ENCODE data around the gene PCDH9.

Gene PCDH9

DNA sequence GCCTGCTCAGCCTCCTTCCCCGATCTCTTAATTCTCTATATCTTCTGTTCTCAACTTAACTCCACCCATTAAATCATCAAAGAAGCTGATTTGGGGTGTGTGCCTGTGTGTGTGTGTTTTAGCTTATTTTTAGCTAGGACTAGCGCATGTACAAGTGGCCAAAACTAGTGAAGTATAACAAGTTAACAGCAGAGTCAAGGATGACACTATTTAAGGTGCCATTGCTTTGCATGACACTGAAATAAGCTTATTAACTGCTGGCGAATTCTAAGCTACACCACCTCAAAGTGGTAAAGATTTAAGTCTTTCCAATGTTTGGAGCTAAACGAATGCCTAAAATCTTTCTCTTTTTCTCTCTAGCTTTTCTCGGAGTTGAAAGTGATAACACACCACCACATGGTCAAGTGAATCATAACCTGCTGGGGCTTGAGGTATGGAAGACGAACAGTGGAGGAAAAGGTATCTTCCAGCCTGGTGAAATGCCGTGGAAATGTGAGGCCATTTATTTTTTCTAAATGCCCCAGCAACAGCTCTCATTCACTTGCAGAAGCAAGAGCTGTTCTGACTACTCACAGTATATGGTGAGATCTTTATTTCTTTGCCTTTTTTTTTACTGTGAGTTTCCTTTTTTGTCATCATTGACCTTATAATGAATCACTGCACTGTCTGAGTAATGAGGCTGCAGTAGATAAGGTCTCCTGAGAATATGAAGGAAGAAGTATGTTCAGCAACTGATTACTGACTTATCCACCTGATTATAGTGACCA is 570.3 kb downstream of the PCDH9 start:
- H3K9me3 ChIP-seq (ENCODE audit: low read depth, low read length), result no peaks in the 10 kb centered on the region
- TF ChIP-seq FOXP2 (optimal IDR thresholded peaks at IDR 0.05; ENCODE audit: control extremely low read depth, extremely low read length, insufficient read depth), result no peak
- TF ChIP-seq EZH2 (IDR thresholded peaks at IDR 0.05), result no peak
- no peak for TF ChIP-seq POLR2AphosphoS5 (IDR thresholded peaks at IDR 0.05; ENCODE audit: borderline replicate concordance, low read depth, low read length)
- H3K27ac ChIP-seq, result no peak overlapping the region
- no peaks in the 10 kb centered on the region for H3K36me3 ChIP-seq (ENCODE audit: insufficient read depth, low read length)
- H3K4me3 ChIP-seq, result no peak overlapping the region
- H3K9ac ChIP-seq (ENCODE audit: insufficient read length), result no peak overlapping the region
- no peak for DNase-seq (ENCODE audit: low read depth, low spot score)

DNA sequence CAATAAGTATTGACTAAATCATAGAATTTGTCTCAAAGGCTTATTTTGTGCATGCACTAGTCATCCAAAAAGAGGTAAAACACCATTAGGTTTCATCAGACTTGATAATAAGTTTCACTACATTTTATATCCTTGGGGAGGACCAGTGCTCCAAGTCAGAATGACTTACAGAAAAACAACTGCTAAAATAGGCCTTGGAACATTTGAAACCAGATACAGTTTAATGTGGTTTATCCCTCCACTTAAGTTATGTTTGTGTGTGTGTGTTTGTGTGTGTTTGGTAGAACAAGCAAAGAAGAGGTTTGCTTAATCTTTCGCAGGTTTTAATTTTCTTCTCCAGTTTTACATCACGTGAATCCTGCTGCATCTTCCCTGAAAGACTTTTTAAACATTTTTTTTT is 570.9 kb downstream of the PCDH9 start:
- Histone ChIP-seq H3K9ac (ENCODE audit: insufficient read length) (no peak overlapping the region), H3K4me3 (no peak overlapping the region), H3K27ac (no peak overlapping the region), H3K9me3 (ENCODE audit: low read depth, low read length) (no peaks in the 10 kb centered on the region), H3K36me3 (ENCODE audit: insufficient read depth, low read length) (no peaks in the 10 kb centered on the region)
- TF ChIP-seq POLR2AphosphoS5 (IDR thresholded peaks at IDR 0.05; ENCODE audit: borderline replicate concordance, low read depth, low read length), result no peak
- TF ChIP-seq FOXP2 (optimal IDR thresholded peaks at IDR 0.05; ENCODE audit: control extremely low read depth, extremely low read length, insufficient read depth), result no peak
- no peak for TF ChIP-seq EZH2 (IDR thresholded peaks at IDR 0.05)
- DNase-seq (ENCODE audit: low read depth, low spot score), result no peak

DNA sequence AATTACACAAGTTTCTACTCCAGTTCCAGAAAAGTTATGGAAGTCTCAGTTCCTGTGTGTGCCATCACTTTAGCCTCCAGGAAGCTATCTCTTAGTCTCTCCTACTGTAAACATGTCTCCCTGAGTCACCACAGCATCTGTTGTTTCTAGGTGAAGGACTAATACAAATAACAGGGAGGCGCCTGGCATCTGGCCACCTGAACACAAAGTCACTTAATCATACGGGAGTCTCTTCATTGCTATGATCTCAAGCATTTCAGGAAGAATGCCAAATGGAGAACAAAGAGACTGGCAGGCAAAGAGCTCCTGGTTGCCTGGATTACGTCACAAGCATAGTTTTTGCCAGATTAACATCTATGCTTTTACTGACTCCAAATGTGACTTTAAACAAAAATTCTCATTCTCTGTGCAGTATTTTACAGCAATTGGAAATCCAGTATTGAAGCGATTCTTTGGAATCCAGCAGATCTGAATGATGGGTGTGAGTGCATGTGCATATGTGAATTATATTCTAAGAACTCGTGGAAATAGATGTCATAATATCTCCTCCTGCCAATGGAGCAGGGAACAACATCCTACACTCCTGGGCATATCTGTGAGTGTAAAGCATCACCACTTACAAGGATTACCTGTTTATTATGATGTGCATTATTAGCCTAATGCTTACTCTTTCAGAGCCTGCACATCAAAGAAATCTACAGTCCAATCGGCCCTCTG is 572.8 kb downstream of the PCDH9 start:
- H3K27ac ChIP-seq, result peak overlapping the region; percentile 62; the same call in 1 of the 2 replicates
- no peak overlapping the region for H3K4me3 ChIP-seq
- no peak for DNase-seq (ENCODE audit: low read depth, low spot score)
- no peaks in the 10 kb centered on the region for H3K9me3 ChIP-seq (ENCODE audit: low read depth, low read length)
- no peak overlapping the region for H3K9ac ChIP-seq (ENCODE audit: insufficient read length)
- no peaks in the 10 kb centered on the region for H3K36me3 ChIP-seq (ENCODE audit: insufficient read depth, low read length)
- TF ChIP-seq EZH2 (IDR thresholded peaks at IDR 0.05) (no peak), POLR2AphosphoS5 (IDR thresholded peaks at IDR 0.05; ENCODE audit: borderline replicate concordance, low read depth, low read length) (no peak)

DNA sequence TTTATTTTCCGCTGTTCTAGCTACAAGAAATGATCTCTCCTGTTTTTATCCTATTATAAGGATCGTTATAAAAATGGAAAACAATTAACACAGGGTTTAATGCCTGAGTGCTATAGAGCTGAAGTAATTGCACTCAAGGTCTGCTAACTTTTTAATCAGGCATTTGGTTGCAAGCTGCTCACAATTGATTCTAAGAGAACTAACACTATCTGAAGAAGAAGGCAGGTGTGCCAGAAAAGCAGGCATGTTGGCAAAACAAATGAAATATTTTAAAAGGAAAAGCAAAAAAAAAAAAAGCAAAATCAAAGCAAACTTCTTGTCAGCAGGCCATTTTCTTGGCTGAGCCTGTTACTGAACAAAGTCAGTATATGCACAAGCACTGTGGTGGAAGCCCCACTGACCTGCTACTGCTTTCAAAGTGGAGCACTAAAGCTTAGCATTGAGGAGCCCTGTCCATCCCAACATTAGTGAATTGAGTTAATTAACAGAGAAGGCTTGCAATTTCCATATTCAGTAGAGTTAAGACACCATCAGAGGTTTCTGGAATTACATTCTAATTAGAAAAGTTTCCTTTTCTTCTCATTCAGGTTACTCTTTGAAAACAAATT is 574.2 kb downstream of the PCDH9 start:
- Histone ChIP-seq H3K9me3 (ENCODE audit: low read depth, low read length) (peaks cover 4% of the 10 kb centered on the region; the same call in 1 of the 2 replicates), H3K4me3 (no peak overlapping the region), H3K9ac (ENCODE audit: insufficient read length) (no peak overlapping the region), H3K27ac (no peak overlapping the region; the same call in 1 of the 2 replicates), H3K36me3 (ENCODE audit: insufficient read depth, low read length) (no peaks in the 10 kb centered on the region)
- no peak for DNase-seq (ENCODE audit: low read depth, low spot score)
- TF ChIP-seq FOXP2 (optimal IDR thresholded peaks at IDR 0.05; ENCODE audit: control extremely low read depth, extremely low read length, insufficient read depth), result no peak
- TF ChIP-seq EZH2 (IDR thresholded peaks at IDR 0.05), result no peak
- TF ChIP-seq POLR2AphosphoS5 (IDR thresholded peaks at IDR 0.05; ENCODE audit: borderline replicate concordance, low read depth, low read length), result no peak

DNA sequence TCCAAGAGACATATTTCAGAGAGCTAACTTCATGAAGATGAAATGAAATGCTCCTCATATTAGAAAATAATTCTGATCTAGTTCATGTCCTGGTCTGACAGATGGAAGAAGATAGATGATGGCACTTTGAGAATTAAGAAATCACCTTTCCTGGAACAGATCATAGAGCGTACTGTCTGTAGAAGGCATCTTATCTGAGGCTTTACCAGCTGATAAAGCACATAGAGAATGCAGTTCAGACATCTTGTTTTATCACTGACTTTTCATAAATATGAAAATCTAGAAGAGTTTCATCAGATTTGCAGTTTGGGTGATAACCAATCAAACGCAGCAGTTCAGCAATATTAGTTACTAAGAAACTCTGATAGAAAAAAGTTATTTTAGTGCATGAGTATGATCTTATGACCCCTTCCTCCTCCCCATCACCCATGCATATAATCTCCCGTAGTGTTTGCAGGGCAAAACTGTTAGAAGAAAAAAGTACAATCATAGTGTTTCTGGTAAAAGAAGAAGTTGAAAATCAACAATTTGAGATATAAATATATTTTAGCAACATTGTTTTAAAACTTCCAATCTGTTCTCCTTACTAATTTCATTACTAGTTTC is 585.2 kb downstream of the PCDH9 start:
- Histone ChIP-seq H3K9ac (ENCODE audit: insufficient read length) (no peak overlapping the region), H3K9me3 (ENCODE audit: low read depth, low read length) (no peaks in the 10 kb centered on the region), H3K36me3 (ENCODE audit: insufficient read depth, low read length) (no peaks in the 10 kb centered on the region), H3K27ac (no peak overlapping the region), H3K4me3 (no peak overlapping the region)
- TF ChIP-seq EZH2 (IDR thresholded peaks at IDR 0.05) (no peak), POLR2AphosphoS5 (IDR thresholded peaks at IDR 0.05; ENCODE audit: borderline replicate concordance, low read depth, low read length) (no peak), FOXP2 (optimal IDR thresholded peaks at IDR 0.05; ENCODE audit: control extremely low read depth, extremely low read length, insufficient read depth) (no peak)
- DNase-seq (ENCODE audit: low read depth, low spot score), result no peak

DNA sequence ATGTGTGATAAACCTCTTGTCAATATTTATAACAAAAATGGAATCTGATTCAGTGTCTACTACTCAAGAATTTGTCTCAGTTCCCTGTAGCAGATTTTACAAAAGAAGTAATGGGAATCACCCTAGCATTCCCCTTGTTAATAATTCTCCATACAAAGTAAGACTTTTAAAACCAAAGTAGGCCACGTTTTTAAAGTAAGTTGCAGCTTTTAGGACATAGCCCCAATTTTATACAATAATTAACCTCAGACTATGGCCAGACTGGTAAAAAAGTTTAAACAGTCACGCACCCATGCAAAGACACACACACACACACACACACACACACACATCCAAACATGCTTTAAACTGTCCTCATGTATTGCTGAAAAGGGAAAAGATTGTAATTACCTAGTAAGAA is 589.9 kb downstream of the PCDH9 start:
- Histone ChIP-seq H3K27ac (no peak overlapping the region), H3K9me3 (ENCODE audit: low read depth, low read length) (no peaks in the 10 kb centered on the region), H3K4me3 (no peak overlapping the region), H3K9ac (ENCODE audit: insufficient read length) (no peak overlapping the region), H3K36me3 (ENCODE audit: insufficient read depth, low read length) (no peaks in the 10 kb centered on the region)
- no peak for DNase-seq (ENCODE audit: low read depth, low spot score)
- TF ChIP-seq POLR2AphosphoS5 (IDR thresholded peaks at IDR 0.05; ENCODE audit: borderline replicate concordance, low read depth, low read length) (no peak), FOXP2 (optimal IDR thresholded peaks at IDR 0.05; ENCODE audit: control extremely low read depth, extremely low read length, insufficient read depth) (no peak), EZH2 (IDR thresholded peaks at IDR 0.05) (no peak)

DNA sequence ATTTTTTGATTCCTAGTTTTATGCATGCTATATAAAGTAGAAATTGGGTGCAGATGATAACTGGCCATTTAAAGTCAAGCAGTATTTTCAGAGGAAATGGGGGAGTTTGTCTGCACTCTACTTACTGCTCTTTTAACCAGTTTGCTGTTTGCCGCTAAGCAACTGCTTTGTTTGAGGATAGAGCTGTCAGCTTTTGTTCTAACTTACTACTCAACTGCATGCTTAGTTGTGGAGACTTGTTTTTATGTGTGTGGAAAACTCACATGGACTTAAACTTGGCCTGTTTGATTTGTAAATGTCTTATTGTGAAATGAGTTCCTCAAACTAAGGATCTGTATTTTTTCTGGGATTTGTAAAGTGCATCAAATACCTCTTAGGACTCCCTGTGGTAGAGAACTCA is 591.1 kb downstream of the PCDH9 start:
- no peaks in the 10 kb centered on the region for H3K36me3 ChIP-seq (ENCODE audit: insufficient read depth, low read length)
- no peaks in the 10 kb centered on the region for H3K9me3 ChIP-seq (ENCODE audit: low read depth, low read length)
- H3K4me3 ChIP-seq, result no peak overlapping the region
- H3K27ac ChIP-seq, result no peak overlapping the region
- no peak overlapping the region for H3K9ac ChIP-seq (ENCODE audit: insufficient read length)
- DNase-seq (ENCODE audit: low read depth, low spot score), result no peak
- no peak for TF ChIP-seq EZH2 (IDR thresholded peaks at IDR 0.05)

DNA sequence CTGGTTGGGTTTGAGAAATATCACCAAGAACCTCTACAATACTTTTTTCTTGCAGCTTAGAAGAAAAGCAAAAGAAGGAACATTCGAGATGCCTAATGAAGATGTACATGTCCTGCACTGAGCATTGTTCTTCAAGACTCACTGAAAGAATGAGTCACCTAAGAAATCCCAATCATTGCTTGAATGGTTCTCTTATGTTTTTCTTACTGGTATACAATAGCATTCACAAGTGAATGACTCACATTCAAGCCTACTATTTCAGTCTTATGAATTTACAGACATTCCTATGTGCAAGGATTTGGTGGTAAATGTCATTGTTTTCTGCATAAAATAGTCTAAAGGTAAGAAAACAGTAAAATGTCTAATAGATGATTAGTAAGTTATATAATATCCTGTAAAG is 594.6 kb downstream of the PCDH9 start:
- no peak for DNase-seq (ENCODE audit: low read depth, low spot score)
- Histone ChIP-seq H3K36me3 (ENCODE audit: insufficient read depth, low read length) (no peaks in the 10 kb centered on the region), H3K27ac (no peak overlapping the region), H3K9me3 (ENCODE audit: low read depth, low read length) (no peaks in the 10 kb centered on the region), H3K4me3 (no peak overlapping the region), H3K9ac (ENCODE audit: insufficient read length) (no peak overlapping the region)
- TF ChIP-seq EZH2 (IDR thresholded peaks at IDR 0.05) (no peak), FOXP2 (optimal IDR thresholded peaks at IDR 0.05; ENCODE audit: control extremely low read depth, extremely low read length, insufficient read depth) (no peak), POLR2AphosphoS5 (IDR thresholded peaks at IDR 0.05; ENCODE audit: borderline replicate concordance, low read depth, low read length) (no peak)
